GM23338 (cell line): ENCODE results near the gene COLEC12.

ENCODE experiments used
- CREB1 ChIP-seq: fragments of 250-450 bp; sonication (Bioruptor Pico); IDR thresholded peaks from 2 replicates; pipeline ENCODE4 v1.5.0; 2020; ENCODE audit warnings: low read depth, mild to moderate bottlenecking, moderate library complexity
- EZH2 ChIP-seq: fragments of 200-600 bp; sonication (generic); IDR thresholded peaks from one replicate; pipeline ENCODE4 v1.8.0; 2017; ENCODE audit warnings: antibody characterized with exemption, mild to moderate bottlenecking, low read depth; ENCODE audit not compliant: unreplicated experiment
- EZH2phosphoT487 ChIP-seq: fragments of 200-600 bp; sonication (generic); IDR thresholded peaks from one replicate; pipeline ENCODE4 v1.8.1; 2018; ENCODE audit warnings: antibody characterized with exemption; ENCODE audit not compliant: unreplicated experiment
- JUNB ChIP-seq: IDR thresholded peaks from one replicate; pipeline ENCODE4 v1.6.1; 2016; ENCODE audit warnings: antibody characterized with exemption; ENCODE audit not compliant: unreplicated experiment
- POLR2AphosphoS5 ChIP-seq: IDR thresholded peaks from 2 replicates; pipeline ENCODE4 v1.6.1; 2016; ENCODE audit warnings: antibody characterized with exemption, low read depth
- STAT1 ChIP-seq: IDR thresholded peaks from one replicate; pipeline ENCODE4 v1.6.1; 2016; ENCODE audit warnings: antibody characterized with exemption; ENCODE audit not compliant: unreplicated experiment
- TF ChIP-seq, protein P1 (sequence below), 2 experiments: fragments of 200-600 bp in 1 of 2; sonication (generic) in 1 of 2; conservative IDR thresholded peaks; 2 replicates each; pipeline versions ENCODE4 v1.5.1 to v1.6.1; 2016 to 2017; ENCODE audit warnings: antibody characterized with exemption in 2 of 2, low read depth in 2 of 2, mild to moderate bottlenecking in 2 of 2, moderate library complexity in 1 of 2
- TF ChIP-seq, protein P2 (sequence below): IDR thresholded peaks from one replicate; pipeline ENCODE4 v1.6.1; 2018; ENCODE audit warnings: antibody characterized with exemption; ENCODE audit not compliant: unreplicated experiment
- TF ChIP-seq, protein P3 (sequence below): IDR thresholded peaks from 2 replicates; pipeline ENCODE4 v1.6.1; 2016; ENCODE audit warnings: antibody characterized with exemption
- TF ChIP-seq, protein P4 (sequence below): fragments of 250-450 bp; sonication (Bioruptor Pico); IDR thresholded peaks from 2 replicates; pipeline ENCODE4 v1.5.0; 2020; ENCODE audit warnings: mild to moderate bottlenecking, moderate library complexity

DNA sequence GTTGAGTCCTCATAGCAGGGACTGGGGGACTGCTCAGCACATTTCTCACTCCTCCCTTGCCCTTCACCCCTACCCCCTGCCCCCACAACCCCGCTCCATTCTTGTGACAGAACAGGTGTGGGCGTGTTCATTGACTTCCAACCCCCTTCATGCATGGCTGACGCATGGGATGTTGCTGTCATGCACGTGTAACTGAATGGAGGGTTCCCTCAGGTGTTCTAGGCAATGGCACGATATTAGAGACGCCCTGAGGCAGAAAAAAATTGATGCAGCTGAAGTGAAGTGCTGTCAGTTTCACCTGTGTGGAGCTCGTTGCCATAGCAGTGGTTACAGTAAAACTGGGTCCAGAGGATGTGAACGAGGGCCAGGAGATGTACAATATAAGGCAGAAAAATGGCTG, 226.2 kb downstream of the COLEC12 start:
- TF ChIP-seq, protein P1, sequence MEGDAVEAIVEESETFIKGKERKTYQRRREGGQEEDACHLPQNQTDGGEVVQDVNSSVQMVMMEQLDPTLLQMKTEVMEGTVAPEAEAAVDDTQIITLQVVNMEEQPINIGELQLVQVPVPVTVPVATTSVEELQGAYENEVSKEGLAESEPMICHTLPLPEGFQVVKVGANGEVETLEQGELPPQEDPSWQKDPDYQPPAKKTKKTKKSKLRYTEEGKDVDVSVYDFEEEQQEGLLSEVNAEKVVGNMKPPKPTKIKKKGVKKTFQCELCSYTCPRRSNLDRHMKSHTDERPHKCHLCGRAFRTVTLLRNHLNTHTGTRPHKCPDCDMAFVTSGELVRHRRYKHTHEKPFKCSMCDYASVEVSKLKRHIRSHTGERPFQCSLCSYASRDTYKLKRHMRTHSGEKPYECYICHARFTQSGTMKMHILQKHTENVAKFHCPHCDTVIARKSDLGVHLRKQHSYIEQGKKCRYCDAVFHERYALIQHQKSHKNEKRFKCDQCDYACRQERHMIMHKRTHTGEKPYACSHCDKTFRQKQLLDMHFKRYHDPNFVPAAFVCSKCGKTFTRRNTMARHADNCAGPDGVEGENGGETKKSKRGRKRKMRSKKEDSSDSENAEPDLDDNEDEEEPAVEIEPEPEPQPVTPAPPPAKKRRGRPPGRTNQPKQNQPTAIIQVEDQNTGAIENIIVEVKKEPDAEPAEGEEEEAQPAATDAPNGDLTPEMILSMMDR (conservative IDR thresholded peaks at IDR 0.05; ENCODE audit: low read depth in 2 of 2): no peak
- TF ChIP-seq, protein P2, sequence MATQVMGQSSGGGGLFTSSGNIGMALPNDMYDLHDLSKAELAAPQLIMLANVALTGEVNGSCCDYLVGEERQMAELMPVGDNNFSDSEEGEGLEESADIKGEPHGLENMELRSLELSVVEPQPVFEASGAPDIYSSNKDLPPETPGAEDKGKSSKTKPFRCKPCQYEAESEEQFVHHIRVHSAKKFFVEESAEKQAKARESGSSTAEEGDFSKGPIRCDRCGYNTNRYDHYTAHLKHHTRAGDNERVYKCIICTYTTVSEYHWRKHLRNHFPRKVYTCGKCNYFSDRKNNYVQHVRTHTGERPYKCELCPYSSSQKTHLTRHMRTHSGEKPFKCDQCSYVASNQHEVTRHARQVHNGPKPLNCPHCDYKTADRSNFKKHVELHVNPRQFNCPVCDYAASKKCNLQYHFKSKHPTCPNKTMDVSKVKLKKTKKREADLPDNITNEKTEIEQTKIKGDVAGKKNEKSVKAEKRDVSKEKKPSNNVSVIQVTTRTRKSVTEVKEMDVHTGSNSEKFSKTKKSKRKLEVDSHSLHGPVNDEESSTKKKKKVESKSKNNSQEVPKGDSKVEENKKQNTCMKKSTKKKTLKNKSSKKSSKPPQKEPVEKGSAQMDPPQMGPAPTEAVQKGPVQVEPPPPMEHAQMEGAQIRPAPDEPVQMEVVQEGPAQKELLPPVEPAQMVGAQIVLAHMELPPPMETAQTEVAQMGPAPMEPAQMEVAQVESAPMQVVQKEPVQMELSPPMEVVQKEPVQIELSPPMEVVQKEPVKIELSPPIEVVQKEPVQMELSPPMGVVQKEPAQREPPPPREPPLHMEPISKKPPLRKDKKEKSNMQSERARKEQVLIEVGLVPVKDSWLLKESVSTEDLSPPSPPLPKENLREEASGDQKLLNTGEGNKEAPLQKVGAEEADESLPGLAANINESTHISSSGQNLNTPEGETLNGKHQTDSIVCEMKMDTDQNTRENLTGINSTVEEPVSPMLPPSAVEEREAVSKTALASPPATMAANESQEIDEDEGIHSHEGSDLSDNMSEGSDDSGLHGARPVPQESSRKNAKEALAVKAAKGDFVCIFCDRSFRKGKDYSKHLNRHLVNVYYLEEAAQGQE: no peak
- no peak for TF ChIP-seq POLR2AphosphoS5
- TF ChIP-seq EZH2phosphoT487: no peak
- no peak for TF ChIP-seq CREB1
- TF ChIP-seq EZH2: no peak
- TF ChIP-seq, protein P3, sequence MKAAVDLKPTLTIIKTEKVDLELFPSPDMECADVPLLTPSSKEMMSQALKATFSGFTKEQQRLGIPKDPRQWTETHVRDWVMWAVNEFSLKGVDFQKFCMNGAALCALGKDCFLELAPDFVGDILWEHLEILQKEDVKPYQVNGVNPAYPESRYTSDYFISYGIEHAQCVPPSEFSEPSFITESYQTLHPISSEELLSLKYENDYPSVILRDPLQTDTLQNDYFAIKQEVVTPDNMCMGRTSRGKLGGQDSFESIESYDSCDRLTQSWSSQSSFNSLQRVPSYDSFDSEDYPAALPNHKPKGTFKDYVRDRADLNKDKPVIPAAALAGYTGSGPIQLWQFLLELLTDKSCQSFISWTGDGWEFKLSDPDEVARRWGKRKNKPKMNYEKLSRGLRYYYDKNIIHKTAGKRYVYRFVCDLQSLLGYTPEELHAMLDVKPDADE: no peak
- TF ChIP-seq, protein P4, sequence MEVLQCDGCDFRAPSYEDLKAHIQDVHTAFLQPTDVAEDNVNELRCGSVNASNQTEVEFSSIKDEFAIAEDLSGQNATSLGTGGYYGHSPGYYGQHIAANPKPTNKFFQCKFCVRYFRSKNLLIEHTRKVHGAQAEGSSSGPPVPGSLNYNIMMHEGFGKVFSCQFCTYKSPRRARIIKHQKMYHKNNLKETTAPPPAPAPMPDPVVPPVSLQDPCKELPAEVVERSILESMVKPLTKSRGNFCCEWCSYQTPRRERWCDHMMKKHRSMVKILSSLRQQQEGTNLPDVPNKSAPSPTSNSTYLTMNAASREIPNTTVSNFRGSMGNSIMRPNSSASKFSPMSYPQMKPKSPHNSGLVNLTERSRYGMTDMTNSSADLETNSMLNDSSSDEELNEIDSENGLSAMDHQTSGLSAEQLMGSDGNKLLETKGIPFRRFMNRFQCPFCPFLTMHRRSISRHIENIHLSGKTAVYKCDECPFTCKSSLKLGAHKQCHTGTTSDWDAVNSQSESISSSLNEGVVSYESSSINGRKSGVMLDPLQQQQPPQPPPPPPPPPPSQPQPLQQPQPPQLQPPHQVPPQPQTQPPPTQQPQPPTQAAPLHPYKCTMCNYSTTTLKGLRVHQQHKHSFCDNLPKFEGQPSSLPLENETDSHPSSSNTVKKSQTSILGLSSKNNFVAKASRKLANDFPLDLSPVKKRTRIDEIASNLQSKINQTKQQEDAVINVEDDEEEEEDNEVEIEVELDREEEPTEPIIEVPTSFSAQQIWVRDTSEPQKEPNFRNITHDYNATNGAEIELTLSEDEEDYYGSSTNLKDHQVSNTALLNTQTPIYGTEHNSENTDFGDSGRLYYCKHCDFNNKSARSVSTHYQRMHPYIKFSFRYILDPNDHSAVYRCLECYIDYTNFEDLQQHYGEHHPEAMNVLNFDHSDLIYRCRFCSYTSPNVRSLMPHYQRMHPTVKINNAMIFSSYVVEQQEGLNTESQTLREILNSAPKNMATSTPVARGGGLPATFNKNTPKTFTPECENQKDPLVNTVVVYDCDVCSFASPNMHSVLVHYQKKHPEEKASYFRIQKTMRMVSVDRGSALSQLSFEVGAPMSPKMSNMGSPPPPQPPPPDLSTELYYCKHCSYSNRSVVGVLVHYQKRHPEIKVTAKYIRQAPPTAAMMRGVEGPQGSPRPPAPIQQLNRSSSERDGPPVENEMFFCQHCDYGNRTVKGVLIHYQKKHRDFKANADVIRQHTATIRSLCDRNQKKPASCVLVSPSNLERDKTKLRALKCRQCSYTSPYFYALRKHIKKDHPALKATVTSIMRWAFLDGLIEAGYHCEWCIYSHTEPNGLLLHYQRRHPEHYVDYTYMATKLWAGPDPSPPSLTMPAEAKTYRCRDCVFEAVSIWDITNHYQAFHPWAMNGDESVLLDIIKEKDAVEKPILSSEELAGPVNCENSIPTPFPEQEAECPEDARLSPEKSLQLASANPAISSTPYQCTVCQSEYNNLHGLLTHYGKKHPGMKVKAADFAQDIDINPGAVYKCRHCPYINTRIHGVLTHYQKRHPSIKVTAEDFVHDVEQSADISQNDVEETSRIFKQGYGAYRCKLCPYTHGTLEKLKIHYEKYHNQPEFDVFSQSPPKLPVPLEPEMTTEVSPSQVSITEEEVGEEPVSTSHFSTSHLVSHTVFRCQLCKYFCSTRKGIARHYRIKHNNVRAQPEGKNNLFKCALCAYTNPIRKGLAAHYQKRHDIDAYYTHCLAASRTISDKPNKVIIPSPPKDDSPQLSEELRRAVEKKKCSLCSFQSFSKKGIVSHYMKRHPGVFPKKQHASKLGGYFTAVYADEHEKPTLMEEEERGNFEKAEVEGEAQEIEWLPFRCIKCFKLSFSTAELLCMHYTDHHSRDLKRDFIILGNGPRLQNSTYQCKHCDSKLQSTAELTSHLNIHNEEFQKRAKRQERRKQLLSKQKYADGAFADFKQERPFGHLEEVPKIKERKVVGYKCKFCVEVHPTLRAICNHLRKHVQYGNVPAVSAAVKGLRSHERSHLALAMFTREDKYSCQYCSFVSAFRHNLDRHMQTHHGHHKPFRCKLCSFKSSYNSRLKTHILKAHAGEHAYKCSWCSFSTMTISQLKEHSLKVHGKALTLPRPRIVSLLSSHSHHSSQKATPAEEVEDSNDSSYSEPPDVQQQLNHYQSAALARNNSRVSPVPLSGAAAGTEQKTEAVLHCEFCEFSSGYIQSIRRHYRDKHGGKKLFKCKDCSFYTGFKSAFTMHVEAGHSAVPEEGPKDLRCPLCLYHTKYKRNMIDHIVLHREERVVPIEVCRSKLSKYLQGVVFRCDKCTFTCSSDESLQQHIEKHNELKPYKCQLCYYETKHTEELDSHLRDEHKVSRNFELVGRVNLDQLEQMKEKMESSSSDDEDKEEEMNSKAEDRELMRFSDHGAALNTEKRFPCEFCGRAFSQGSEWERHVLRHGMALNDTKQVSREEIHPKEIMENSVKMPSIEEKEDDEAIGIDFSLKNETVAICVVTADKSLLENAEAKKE: no peak
- no peak for TF ChIP-seq STAT1
- TF ChIP-seq JUNB: no peak
